Measurements from ENCODE around the gene CD84.
"Not testable (repeated sequence)": the region's sequence is repeated elsewhere in the genome, so short reads cannot be mapped to it uniquely, and the experiment has no call there.

CD84 gene

DNA sequence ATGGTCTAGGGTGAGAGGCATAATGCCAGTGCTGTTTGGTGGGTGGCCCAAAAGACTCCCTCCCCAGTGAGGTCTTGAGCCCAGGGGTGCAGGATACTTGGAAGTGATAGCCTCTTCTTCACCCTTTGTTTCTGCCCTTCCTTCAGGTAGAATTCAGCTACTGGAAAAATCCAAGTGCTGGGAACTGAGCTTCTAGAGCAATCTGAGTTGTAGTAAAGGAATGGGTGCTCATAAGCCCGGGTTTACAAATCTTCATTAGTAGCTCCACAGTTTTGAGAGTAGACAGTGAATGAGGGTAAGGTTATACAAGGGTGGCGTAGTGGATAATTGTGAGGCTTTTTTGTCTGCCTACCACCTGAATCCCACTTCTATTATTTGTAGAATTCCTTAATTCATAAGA is 29.2 kb upstream of the CD84 start:
- no peak for DNase-seq

DNA sequence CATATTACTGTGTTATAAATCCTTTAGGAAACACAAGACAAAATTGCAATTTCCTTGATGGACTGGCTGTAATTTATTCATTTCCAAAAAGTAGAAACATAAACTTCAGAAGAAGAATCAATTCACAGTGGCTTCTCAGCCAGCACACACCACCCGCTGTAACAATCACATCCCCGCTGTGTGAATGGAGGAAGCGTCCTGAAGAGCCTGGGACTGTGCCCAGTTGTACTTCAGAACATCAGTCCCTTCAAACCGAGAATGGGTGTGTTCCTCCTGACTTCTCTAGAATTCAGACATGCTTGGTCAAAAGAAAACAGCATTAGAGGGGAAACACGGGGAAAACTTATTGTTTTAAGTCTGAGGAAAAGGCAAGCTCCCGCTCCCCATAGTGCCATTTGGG is 28.8 kb upstream of the CD84 start:
- DNase-seq, result no peak

DNA sequence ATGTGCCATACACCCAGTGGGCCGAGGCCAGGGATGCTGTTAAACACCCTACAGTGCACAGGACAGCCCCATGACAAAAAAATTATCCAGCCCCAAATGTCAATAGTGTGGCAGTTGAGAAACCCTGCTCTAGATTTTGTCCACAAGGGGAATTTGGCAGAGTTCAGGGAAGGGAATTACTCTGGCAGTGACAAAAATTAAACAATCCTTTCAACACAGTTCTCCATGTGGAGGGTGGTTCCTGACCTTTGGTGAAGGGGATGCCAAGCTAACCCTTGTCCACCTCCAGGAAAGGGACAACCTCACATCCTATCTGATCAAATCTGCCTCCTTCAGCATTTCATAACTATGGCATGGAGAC is 28.4 kb upstream of the CD84 start:
- DNase-seq, result no peak

DNA sequence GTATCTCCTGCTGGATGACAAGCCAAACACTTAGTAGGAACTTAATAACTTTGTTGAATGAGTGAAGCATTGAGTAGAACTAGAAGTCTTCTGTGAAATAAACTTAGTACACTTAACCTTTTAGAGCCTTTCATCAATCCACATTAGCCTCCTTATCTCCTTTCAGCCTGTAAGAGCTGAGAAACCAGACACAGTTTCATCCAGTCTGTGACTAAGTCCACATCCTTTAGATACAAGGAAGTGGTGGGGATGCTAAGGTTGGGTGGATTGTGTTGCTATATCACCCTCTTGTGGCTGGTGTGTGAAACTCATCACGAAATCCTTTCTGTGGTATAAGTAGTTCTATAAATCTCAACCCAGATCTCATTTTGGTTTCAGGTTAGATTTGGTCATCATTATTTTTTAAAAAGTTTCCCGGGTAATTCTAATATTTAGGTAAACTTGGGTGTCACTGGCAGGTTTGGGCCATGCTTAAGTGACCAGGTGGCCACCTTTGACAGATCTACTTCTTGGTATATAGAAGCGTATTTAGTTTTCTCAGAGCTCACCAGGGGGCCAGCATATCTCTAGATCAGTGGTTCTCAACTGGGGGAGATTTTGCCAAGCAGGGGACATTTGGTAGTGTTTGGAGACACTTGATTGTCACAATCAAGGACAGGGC is 27.8 kb upstream of the CD84 start:
- peak; percentile 66 for DNase-seq

DNA sequence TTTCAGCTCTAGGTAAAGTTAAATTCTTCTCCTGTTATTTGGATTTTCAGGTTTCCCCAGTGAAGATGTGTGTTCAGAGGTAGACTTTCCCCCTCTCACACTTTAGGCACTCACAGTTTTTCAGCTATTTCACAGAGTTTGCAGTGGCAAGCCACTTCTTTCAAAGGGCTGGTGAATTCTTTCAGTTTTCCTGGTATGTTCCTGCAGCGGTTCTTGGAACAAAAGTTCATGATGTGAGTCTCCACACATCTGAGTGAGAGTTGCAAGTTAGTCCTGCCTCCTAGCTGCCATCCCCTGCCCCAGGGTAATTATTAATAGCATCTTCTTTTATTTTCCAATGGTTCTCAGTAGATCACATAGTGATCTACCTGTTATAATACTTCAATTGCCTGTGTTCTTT is 27.3 kb upstream of the CD84 start:
- no peak for DNase-seq

DNA sequence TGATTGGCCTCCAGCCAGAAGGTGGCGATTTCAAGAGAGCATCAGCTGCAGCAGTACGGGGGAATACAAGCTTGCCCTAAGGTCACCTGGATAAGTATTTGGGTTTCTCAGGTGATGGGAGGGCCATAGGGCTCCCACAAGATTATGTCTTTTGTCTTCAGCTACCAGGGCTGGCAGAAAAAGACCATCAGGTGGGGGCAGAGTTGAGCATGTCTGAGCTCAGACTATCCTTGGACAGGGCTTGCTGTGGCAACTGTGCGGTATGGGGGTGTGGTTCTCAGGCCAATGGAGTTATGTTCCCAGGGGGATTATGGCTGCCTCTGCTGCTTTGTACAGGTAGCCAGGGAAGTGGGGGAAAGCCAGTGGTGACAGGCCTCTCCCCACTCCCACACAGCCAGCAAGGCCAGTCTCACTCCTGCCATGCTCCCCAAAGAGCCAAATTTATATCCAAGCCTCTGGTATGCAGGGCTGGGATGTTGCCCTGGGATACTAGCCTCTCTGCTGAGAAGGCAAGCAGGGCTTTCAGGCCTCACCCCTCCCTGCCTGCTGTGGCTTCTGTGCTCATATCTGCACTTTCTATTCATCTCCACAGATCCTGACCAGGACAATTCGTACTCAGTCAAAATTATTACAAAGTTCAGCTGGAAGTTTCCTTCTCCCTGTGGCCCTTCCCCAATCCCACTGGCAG is 26.6 kb upstream of the CD84 start:
- no peak for DNase-seq

DNA sequence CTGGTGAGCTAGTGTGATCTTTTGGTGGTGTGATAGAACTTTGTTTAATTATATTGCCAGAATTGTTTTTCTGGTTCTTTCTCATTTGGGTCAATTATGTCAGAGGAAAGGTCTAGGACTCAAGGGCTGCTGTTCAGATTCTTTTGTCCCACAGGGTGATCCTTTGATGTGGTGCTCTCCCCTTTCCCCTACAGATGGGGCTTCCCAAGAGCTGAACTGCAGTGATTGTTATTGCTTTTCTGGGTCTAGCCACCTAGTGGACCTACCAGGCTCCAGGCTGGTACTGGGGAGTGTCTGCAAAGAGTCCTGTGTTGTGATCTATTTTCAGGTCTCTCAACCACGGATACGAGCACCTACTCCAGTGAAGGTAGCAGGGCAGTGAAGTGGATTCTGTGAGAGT is 25.9 kb upstream of the CD84 start:
- no peak for DNase-seq

DNA sequence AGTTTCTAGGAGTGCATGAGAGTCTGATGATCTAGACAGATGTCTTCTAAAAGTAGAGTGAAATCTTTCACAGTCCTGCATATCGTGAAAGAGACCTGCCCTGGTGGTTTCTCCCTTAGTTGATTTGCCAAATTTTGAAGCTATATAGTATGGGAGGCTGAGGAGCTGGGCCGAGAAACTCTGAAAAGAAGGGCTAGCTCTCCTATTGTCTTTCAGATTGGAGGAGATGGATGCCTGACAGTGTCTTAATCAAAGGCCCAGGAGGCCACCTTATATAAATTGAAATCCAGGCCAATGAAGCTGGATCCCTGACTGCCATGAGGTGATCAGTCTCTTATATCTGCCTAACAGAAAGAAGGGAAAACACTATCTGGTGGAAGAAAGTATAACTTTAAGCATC is 18.4 kb upstream of the CD84 start:
- DNase-seq, result no peak

DNA sequence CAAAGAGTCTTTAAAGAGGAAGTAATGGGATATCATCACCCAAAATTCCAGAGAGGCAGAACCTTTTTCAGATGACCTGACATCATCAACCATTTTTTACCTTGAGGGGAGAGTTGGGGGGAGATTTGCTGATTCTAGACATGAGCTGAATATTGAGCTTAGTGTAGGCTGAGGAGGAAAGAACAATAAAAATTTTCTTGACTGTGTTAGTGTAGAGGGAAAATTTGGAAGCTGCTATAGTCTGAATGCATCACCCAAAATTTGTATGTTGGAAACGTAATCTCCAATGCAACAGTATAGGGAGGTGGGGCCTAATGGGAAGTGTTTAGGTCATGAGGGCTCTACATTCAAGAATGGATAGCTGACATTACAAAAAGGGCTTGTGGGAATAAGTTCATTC is 17.8 kb upstream of the CD84 start:
- DNase-seq, result no peak

DNA sequence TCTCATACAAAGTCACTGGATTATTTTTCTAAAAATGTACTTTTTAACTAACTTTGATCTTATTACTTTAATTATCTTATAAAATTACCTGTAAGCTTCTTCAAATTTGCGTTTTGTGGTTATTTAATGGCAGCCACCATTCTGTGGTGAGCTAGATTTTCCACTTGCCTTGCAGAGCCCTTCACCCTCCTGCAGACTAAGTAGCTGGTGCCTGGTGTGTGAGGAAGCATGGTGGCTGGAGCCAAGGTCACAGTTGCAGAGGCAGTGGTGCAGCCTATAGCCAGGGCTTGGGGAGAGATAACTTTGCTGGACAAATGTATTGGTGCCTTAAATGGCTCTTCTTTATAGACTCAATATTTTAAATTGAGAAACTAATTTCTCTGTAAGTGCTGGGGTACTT is 11.2 kb upstream of the CD84 start:
- DNase-seq, result no peak

DNA sequence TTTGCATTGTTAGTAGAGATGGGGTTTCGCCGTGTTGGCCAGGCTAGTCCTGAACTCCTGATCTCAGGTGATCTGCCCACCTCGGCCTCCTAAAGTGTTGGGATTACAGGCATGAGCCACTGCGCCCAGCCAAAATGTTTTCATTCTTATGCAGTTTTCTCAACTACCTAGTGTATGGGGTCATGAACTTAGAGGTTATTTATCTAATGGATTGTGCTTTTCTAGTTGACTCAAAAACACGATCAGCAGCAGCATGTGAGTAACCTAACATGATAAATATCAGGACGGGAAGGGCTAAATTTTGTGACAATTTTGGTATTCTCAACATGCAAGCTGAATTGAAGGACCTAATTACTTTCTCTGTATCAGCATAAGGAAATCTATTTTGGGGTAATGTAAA is 9.2 kb upstream of the CD84 start:
- no peak for DNase-seq

DNA sequence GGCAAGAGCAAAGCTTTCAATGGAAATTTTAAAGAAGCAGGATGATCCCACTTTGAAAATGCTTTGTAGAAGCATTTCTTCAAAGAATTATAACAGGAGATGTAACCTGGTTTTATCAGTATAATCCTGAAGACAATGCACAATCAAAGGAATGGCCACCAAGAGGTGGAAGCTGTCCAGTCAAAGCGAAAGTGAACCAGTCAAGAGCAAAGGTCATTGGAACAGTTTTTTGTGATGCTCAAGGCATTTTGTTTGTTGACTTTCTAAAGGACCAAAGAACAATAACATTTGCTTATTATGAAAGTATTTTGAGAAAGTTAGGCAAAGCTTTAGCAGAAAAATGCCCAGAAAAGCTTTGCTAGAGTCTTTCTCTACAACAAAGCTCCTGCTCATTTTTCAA is 5.5 kb upstream of the CD84 start:
- DNase-seq, result no peak

DNA sequence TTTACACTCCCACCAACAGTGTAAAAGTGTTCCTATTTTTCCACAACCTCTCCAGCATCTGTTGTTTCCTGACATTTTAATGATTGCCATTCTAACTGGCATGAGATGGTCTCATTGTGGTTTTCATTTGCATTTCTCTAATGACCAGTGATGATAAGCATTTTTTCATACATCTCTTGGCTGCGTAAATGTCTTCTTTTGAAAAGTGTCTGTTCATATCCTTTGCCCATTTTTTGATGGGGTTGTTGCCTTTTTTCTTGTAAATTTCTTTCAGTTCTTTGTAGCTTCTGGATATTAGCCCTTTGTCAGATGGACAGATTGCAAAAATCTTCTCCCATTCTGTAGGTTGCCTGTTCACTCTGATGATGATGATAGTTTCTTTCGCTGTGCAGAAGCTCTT is 3.7 kb upstream of the CD84 start:
- DNase-seq, result not testable (repeated sequence)

DNA sequence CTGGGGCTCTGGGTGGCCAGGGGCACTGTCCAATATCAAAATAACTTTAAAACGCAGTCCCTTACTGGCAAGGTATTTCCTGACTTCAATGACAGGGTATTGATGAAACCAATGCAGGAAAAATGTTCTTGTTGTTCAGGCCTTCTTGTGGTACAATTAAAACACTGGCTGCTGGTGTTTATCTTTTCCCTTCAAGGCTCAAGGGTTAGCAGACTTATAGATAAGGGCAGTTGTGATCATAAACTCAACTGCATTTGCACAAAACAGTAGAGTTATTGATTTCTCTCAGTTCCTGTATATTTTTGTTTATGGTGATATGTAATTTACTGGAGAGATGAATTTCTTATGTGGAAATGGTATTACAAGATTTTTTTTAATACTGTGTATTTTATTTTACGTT is 2.7 kb upstream of the CD84 start:
- no peak for DNase-seq

DNA sequence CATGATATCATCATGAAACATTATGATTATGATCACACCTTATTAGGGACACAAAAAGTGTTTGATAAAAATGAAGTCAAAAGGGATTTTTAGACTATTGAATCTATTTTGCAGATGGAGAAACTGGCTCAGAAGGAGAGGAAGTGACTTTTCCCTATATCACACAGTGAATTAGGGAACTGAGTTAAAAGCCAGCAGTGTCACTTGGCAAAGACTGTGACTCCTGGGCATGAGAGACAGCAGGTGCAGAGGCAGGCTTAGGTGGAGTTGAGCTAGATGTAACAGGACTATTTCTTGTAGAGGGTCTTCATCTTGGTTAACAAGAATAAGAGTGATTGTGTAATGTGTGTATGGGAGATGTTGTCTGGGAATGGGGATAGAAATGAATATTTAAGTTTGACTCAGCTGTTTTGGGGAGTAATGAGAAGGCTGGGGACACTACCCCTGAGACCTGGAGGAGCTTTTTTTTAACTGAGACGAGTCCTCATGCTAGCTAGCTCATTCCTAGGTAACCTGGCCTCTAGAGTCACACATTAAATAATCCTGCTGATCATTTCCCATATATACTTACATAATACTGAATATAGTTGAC is 1.0 kb upstream of the CD84 start:
- no peak for DNase-seq

DNA sequence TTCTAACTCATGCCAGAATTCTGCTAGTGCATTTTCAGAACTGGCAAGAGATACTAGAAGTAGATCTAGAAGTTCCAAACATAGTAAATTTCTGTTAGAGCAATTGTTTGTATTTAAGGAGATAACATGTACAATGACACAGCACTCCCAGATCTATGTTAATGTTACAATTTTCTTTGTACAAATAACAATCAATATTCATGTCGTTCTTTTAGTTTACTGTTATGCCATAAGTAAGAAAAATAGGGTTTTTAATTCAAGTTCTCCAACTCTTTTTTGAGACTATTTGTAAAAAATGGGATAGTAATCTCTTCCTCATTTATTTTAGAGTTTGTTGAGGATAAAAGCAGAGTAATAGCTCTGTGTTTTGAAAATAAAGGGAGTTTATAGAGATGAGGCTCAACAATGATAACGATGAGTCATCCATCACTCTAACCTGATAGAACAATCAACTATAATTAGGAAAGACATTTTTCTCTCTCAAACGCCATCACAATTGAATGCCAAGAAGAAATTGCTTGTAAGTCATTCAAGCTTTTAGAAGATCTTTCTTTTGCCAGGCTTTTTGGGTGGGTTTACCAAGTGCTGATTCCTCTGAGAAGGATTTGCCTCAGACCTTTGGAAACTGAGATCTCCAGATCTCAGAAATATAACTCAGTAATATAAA is 638 bp downstream of the CD84 start:
- no peak for DNase-seq

DNA sequence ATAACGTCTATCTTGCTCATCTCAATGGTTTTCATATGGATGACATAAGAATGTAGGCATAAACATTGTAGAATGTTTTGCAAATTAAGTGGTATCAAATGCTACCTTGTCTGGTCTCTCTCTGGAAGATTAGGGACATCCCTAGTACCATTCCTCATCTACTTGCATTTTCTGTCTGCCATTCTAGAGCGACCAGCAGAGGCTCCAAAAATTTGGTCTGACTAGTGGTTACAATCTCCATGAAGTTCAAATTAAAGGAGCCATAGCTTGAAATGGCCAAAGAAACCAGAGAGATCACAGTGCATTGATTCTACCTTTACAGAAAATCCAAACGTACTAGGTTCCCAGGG is 1.1 kb downstream of the CD84 start:
- no peak for DNase-seq

DNA sequence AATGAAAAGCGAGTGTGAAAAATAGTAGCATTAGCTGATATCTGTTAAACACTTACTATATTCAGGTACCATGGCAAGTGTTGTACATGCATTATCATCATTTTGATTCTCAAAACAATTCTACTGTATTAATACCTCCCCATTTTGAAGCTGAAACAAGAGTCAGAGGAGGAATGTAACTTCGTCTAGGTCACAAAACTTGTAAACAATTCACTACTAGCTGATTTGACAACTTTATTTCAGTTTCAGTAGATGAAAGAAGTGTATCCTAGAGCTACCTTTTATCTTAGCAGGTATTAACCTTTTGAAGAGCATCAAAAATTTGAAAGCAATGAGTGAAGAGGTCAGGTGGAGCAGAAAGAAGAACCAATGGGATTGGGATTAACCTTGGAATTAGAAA is 1.6 kb downstream of the CD84 start:
- DNase-seq, result no peak

DNA sequence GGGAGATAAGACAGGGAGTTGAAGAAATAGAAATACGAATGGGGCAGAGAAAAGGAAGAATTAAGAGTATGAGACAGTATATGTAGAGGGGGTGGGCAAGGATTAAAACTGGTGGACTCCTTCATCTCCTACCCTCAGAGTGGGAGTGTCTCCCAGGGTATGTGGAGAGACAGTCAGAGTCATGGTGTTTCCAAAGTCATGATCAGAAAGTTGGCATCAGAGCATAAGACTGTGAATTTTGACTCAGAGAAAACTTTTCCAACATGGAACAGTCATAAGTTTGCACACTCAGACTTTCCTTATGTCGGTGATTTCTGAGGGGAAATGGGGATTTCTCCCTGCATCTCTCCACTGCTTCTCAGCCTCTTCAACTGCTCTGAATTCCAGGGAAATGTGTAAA is 2.4 kb downstream of the CD84 start:
- no peak for DNase-seq

DNA sequence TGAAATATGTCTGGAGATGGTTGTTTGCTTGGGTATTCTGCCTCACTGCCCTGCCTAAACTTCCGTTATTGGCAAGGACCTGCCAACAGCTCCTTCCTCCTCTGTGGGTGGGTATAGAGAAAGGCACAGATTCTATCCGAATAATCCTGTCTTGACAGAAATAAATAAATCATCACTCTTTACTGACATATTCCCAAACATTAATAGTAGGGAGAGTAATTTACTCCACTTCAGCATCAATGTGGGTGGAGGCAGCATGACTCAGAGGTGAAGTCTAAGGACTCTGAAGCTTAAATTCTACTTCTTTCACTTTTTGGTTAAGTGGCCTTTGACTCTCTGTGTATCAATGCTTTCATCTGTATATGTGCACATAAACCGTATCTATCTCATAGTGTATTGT is 2.9 kb downstream of the CD84 start:
- no peak for DNase-seq

DNA sequence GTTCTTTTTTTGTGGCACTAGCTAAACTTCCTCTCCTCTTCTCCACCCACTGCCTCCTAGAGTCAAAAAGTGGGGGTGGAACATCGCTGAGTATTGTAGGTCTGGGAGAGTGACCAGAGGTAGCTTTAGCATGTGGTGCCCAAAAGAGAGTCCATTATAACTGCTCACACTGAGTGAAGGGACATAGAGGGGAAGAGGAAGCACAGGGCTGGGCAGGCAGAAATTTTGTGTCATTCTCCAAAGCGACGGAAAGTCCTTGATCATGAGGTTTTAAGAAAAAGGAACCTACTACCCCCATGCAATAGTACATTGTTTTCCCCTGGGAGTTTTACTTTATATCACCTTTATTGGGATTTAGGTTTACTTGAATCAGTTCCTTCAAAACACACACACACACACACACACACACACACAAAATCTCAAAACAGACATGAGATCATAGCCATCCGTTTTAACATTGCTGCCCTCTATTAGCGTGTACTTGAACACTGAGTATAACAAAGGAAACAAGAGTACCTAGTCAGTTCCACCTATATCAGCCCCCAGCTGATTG is 4.1 kb downstream of the CD84 start:
- no peak for DNase-seq

DNA sequence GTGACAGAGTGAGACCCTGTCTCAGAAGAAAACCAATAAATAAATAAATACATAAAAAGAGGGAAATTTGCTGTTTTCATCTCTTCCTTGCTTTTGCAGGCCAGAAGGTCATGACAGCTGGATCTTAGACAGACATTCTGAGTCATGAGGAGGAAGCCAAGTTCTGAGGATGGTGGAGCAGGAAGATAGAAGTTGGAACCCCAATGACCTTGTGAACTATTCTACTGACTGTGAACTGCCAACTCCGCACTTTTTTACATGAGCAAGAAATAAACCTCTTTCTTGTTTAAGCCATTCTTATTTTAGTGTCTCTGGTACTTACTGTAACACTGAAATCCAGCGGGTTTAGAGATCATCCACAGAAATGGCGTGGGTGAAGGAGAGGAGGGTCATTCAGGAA is 8.5 kb downstream of the CD84 start:
- no peak for DNase-seq

DNA sequence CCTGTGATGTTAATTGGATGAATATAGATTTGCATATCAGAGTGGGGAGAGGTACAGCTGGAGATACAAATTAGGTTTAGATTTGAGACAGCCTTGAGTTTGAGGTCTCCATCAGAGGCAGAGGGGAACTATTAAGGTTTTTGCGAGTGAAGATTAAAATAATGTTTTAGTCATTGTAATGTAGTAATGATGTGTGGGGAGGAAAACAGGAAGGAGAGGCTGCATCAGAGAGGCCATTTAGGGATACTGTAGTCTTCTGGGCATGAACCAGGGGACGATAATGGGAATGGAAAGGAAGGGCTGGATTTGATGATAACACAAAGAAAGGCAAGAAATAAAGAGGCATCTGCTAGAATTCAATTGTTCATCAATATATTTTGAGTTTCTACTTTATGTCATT is 9.5 kb downstream of the CD84 start:
- DNase-seq, result no peak

Measured in fibroblast of skin of right biceps (primary cell).